K562 (cell line): ENCODE data around the gene EZH1. TPM values are rescaled to one million over a fixed set of nuclear protein-coding genes. Genes with fewer than 3 reads are reported as not detected.
A peak's percentile ranks its signal among the peaks of the same experiment; 100 is the strongest.

Source experiments
- ATAC-seq: fragments of 200-7000 bp; cut with Tn5 transposase; 3 replicates; pipeline ENCODE4 v1.9.1; 2020; ENCODE audit warnings: moderate library complexity
- BruUV-seq: library from RNA; stranded (reverse); fragments of 400-500 nt; replicated peaks from 2 replicates; lab custom pipeline; 2021; lab: Mats Ljungman, UMichigan
- CTCF ChIA-PET: fragments of 300-600 bp; formaldehyde crosslinking; extraction: SDS; loops from one replicate; lab custom pipeline; 2021; ENCODE audit warnings: low intra/inter-chr PET ratio; lab: Yijun Ruan, JAX
- POLR2A ChIA-PET: fragments of 300-600, 350-650 bp; sonication (Branson Sonifier 250); formaldehyde crosslinking; extraction: SDS; loops from one replicate; lab custom pipeline; 2021; ENCODE audit warnings: antibody characterized with exemption, inconsistent platforms; lab: Yijun Ruan, JAX
- DNase-seq, 4 experiments: peaks; one replicate each; pipeline versions ENCODE4 v3.0.0 to v3.0.0-alpha.2; 2011 to 2018; ENCODE audit warnings: low spot score in 3 of 4, mixed read lengths in 3 of 4; ENCODE audit errors: extremely low read depth in 1 of 4
- FAIRE-seq: peaks from 2 replicates; lab custom pipeline; 2011; peaks lifted over from hg19 to GRCh38; lab: Jason Lieb, UNC
- H2AFZ ChIP-seq: 2 replicates; pipeline ENCODE4 v1.6.0; 2011; ENCODE audit warnings: low read depth, low read length, control low read depth, inconsistent platforms
- H3K27ac ChIP-seq: fragments of 200-600 bp; 3 replicates; pipeline ENCODE4 v1.8.0; 2011; ENCODE audit warnings: low read depth, mild to moderate bottlenecking, control low read depth, inconsistent platforms, low read length, moderate library complexity, mixed read lengths; ENCODE audit errors: extremely low read depth
- H3K27me3 ChIP-seq, 2 experiments: fragments of 300-600 bp in 1 of 2; 2 replicates in 1 of 2; 3 replicates in 1 of 2; pipeline versions ENCODE4 v1.6.0 to v1.8.0; 2011; ENCODE audit warnings: inconsistent platforms in 2 of 2, low read length in 2 of 2, mild to moderate bottlenecking in 1 of 2, mixed read lengths in 1 of 2, moderate library complexity in 1 of 2; ENCODE audit not compliant: control insufficient read depth in 2 of 2, insufficient read depth in 2 of 2
- H3K36me3 ChIP-seq: fragments of 300-600 bp; 3 replicates; pipeline ENCODE4 v1.8.0; 2011; ENCODE audit warnings: mild to moderate bottlenecking, low read length, inconsistent platforms; ENCODE audit not compliant: control insufficient read depth, insufficient read depth
- H3K4me1 ChIP-seq, 2 experiments: fragments of 200-600 bp in 1 of 2; replicated peaks in 1 of 2; 2 replicates in 1 of 2; 3 replicates in 1 of 2; pipeline versions ENCODE4 v1.5.1 to v1.8.0; 2011; ENCODE audit warnings: inconsistent platforms in 2 of 2, low read length in 2 of 2, mild to moderate bottlenecking in 1 of 2, mixed read lengths in 1 of 2, moderate library complexity in 1 of 2; ENCODE audit not compliant: control insufficient read depth in 2 of 2, insufficient read depth in 2 of 2
- H3K4me2 ChIP-seq: 2 replicates; pipeline ENCODE4 v1.6.1; 2011; ENCODE audit warnings: low read length, control low read depth, inconsistent platforms, mixed read lengths; ENCODE audit not compliant: insufficient read depth
- H3K4me3 ChIP-seq: fragments of 200-600 bp; sonication (generic), shearing (Covaris generic); 2 replicates; pipeline ENCODE4 v1.5.1; 2016; ENCODE audit warnings: control low read depth, inconsistent platforms
- H3K79me2 ChIP-seq: fragments of 200-600 bp; 3 replicates; pipeline ENCODE4 v1.8.0; 2011; ENCODE audit warnings: low read length, inconsistent platforms; ENCODE audit not compliant: control insufficient read depth, insufficient read depth
- H3K9ac ChIP-seq, 2 experiments: 2 replicates each; pipeline versions ENCODE4 v1.6.0 to v1.6.1; 2011; ENCODE audit warnings: low read depth in 2 of 2, low read length in 2 of 2, control low read depth in 1 of 2, inconsistent platforms in 1 of 2, mild to moderate bottlenecking in 1 of 2, mixed read lengths in 1 of 2; ENCODE audit not compliant: insufficient read depth in 1 of 2
- H3K9me1 ChIP-seq: one replicate; pipeline ENCODE4 v1.6.0; 2011; ENCODE audit warnings: inconsistent platforms, mild to moderate bottlenecking, low read length, moderate library complexity; ENCODE audit not compliant: control insufficient read depth, insufficient read depth
- H3K9me3 ChIP-seq: replicated peaks from 2 replicates; pipeline ENCODE4 v1.5.1; 2011; ENCODE audit warnings: low read depth, low read length, inconsistent platforms; ENCODE audit not compliant: control insufficient read depth, insufficient read depth
- H4K20me1 ChIP-seq: replicated peaks from 2 replicates; pipeline ENCODE4 v1.6.1; 2011; ENCODE audit warnings: low read length, inconsistent platforms, mixed read lengths; ENCODE audit not compliant: control insufficient read depth, insufficient read depth
- SREBF1 ChIP-seq: fragments of 150-350 bp; IDR thresholded peaks from 2 replicates; pipeline ENCODE4 v1.6.1; 2014; ENCODE audit warnings: antibody characterized with exemption, low read depth, low read length, borderline replicate concordance
- ZNF316 ChIP-seq: fragments of 450-650 bp; IDR thresholded peaks from 2 replicates; pipeline ENCODE4 v1.6.1; 2016
- WGBS: fragments of 100-300 bp; shearing (Covaris generic); methylation state at CpG from one replicate; pipeline ENCODE4 v1.1.6; 2016; ENCODE audit warnings: low coverage, mixed read lengths; ENCODE audit not compliant: insufficient coverage; ENCODE audit errors: missing lambda C conversion rate; 5-methylcytosine and 5-hydroxymethylcytosine counted together
- in situ Hi-C: fragments of 300-500 bp; cut with MboI; formaldehyde crosslinking; loops from 4 replicates; pipeline ENCODE4 v1.15.0; 2018; ENCODE audit warnings: inconsistent platforms, mixed read lengths
- intact Hi-C: fragments of 100-400 bp; cut with micrococcal nuclease; formaldehyde crosslinking; loops from 2 replicates; pipeline ENCODE4 v1.14.2; 2022
- polyA plus RNA-seq, 8 experiments: library from polyadenylated mRNA; depleted of rRNA in 4 of 8; stranded (reverse) in 5 of 8; unstranded in 3 of 8; fragments of >200 nt; fragmentation: Nextera tagmentation in 2 of 8; fragmentation: Illumina TruSeq in 1 of 8; extraction: Ambion mirVana in 2 of 8; extraction: Trizol in 1 of 8; gene quantifications; 2 replicates each; pipeline versions ENCODE4 v1.2.1 to v1.2.3, GENCODE V29; 2011 to 2014; ENCODE audit warnings: inconsistent platforms in 1 of 8, missing spikeins in 1 of 8
- total RNA-seq, 7 experiments: library from RNA; depleted of rRNA in 6 of 7; stranded (reverse); fragments of >200 nt in 6 of 7; fragmentation: Illumina TruSeq in 2 of 7; extraction: Trizol in 2 of 7; gene quantifications; 2 replicates each; pipeline versions ENCODE4 v1.2.1 to v1.2.3, GENCODE V29; 2011 to 2021; ENCODE audit warnings: low replicate concordance in 1 of 7

Gene EZH1
- total and polyA plus RNA-seq, 9 of the 15 experiments (the other 6 are each of a cell fraction or from before 2014, with no cell fraction given) = 8.6 to 40.8 (median 22.9) TPM

DNA sequence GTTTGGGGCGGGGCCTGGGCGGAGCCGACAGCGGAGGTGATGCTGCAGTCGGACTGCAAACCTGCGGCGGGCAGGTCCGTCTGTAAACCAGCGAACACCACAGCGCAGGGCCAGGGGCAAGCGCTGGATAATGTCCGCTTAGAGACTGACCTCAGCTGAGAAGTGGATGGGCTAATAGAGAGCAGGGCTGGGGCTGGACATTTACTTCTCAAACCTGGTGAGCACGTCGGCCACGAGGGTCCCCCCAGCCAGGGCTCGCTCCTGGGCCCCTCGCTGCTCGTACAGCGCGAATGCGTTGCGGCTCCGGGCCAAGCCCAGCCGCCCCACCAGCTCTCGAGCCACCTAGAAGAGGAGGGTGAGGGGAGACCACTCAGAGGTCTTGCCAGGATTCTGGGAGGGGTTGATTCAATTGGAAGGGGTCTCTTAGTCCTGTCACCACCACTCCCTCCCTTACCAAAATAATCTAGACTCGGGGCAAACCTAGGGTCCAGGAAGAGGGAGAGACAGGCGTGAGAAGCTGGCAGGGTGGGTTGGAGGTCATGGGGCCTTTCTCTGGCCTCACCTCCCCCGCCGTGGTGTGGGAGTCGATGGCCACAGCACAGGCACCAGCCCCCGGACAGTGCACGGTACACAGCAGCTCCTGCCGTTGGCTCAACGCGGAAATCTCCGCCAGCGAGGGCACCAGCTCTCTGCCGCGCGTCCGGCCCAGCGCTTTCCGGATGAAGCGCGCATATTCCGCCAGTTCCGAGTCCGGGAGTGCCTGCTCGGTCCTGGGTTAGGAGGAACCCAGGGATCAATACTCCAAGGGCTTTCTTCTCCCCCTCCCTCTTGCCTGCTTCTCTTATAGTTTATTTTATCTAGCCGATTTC, 73.8 kb downstream of the EZH1 start:
- in situ Hi-C loops = no loop called here
- TF ChIP-seq ZNF316 (peak; percentile 38; the same call in 1 of the 2 replicates), SREBF1 (no peak)
- Histone ChIP-seq H3K4me3 (no peak overlapping the region), H3K79me2 (peaks cover 20% of the 10 kb centered on the region), H3K9me3 (no peaks in the 10 kb centered on the region), H3K27me3 (no peaks in the 10 kb centered on the region), H3K4me1 (peaks cover 20 to 56% of the 10 kb centered on the region in 2 experiments), H4K20me1 (peaks cover 5% of the 10 kb centered on the region), H3K36me3 (peaks cover 63% of the 10 kb centered on the region; the same call in 2 of the 3 replicates), H2AFZ (no peak overlapping the region), H3K9me1 (no peaks in the 10 kb centered on the region), H3K4me2 (no peak overlapping the region), H3K27ac (no peak overlapping the region), H3K9ac (no peak overlapping the region)
- ChIA-PET POLR2A (interaction anchor here (0.8 to 1.3 kb wide), 4 partner anchors 9 to 38 kb away, joined by 3 to 5 read pairs (median 4); no protein-coding TSS in a partner anchor), CTCF (no interaction called here)
- FAIRE-seq (no peak), DNase-seq (no peak), ATAC-seq (no peak)
- 97% methylated on average over 22 of the region's 50 CpGs for WGBS
- intact Hi-C loops = no loop called here
- no TSS peak for BruUV-seq
